Epithelial cell of umbilical artery (primary cell): ENCODE measurements around the gene AMDHD2. TPM values are rescaled to one million over a fixed set of nuclear protein-coding genes. Genes with fewer than 3 reads are reported as not detected.

Source experiments
- total RNA-seq: library from RNA; depleted of rRNA; stranded (reverse); fragments of >200 nt; gene quantifications from 2 replicates; pipeline ENCODE4 v1.2.3, GENCODE V29; 2014

Gene AMDHD2, protein sequence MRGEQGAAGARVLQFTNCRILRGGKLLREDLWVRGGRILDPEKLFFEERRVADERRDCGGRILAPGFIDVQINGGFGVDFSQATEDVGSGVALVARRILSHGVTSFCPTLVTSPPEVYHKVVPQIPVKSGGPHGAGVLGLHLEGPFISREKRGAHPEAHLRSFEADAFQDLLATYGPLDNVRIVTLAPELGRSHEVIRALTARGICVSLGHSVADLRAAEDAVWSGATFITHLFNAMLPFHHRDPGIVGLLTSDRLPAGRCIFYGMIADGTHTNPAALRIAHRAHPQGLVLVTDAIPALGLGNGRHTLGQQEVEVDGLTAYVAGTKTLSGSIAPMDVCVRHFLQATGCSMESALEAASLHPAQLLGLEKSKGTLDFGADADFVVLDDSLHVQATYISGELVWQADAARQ
- 27.6 and 36.2 TPM in 2 replicates for total RNA-seq

GRCh38 chr16:2520097-2520783 is at the start of gene AMDHD2:
Gene AMDHD2 (plus strand): TSS chr16:2520371. CDS start chr16:2520459, 88 bp downstream.

DNA sequence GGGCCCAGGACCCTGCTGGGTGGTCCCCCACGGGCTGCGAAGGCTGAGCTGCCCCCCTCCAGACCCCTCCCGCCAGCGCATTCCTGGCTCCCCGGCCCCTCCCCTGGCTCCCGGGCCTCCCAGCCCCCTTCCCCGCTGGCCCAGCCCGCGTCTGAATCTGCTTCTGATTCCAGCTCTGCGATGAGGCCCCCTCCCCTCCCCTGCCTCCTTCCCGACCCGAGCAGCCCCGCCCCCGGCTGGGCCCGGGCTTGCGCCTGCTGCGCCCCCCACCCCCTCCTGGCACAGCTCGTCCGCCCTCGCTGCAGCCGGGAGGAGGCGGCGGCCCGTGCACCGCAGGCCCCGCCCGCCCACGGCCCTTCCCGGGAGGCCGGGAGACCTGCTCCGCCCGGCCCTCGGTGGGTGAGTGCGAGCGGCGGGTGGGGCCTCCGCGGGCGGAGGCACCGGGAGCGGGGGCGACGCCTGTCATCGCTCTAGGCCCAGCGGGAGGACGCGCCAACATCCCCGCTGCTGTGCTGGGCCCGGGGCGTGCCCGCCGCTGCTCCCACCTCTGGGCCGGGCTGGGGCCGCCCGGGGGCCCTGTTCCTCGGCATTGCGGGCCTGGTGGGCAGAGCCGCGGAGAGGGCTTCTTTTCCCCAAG is 49.0 kb upstream of the AMDHD2 start, which contains the start of gene NTN3:
NTN3 (plus strand) TSS at position 282 of the 637 bp plus-strand sequence. CDS start 405 bp downstream, outside the sequence.

DNA sequence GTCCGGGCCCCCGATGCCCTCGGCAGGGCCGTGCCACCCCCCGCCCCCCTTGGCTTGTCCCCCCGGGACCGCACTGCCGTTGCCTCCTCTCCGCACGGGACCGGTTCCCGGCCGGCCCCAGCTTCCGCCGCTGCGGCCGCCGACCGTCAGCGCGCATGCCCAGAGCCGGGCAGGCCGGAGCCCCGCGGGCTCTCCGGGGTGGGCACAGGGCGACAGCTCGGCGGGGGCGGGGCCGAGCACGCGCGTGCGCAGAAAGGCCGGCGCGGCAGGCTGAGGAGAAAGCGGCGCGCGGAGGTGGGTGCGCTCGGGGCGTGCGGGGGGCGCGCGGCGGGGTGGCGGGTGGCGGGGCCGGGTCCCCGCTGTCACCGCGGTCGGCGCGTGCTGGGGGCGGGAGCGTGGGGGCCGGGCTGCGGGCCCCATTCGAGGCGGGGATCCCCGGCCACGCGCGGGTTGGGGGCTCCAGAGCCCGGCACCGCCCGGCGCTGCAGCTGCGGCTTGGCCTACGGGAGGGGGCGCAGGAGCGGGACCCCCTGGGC is 45.2 kb upstream of the AMDHD2 start, which contains the start of gene TBC1D24:
TBC1D24 (plus strand) TSS at position 251 of the 536 bp plus-strand sequence. CDS start 21,022 bp downstream, outside the sequence.

GRCh38 chr16:2513405-2514332 is 6.5 kb upstream of the AMDHD2 start, which contains the start of gene ATP6V0C:
Gene ATP6V0C (plus strand): TSS chr16:2513952. CDS start chr16:2514104, 152 bp downstream.

DNA sequence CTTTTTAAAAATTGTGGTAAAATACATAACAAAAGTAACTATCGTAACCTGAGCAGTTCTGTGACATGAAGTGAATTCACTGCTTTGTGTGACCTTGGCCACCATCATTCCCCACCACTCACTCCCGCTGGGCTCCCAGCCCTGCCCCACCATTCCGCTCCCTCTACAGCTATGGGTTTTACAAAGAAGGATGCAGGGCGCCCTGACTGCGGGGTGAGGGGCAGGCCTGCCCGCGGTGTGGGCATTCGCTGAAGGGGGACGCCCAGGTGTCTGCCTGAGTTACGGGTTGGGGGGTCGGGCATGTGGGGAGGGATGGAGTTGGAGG is 11.2 kb downstream of the AMDHD2 start, which contains the start of gene CEMP1:
CEMP1 (minus strand) TSS at position 38 of the 325 bp plus-strand sequence. CDS start 335 bp downstream, outside the sequence.

GRCh38 chr16:2537451-2538379 is 17.5 kb downstream of the AMDHD2 start, which contains the start of gene PDPK1:
Gene PDPK1 (plus strand): TSS chr16:2538021. CDS start chr16:2538113, 92 bp downstream.

Other genes starting within 250 kb of the AMDHD2 start
- 15.3 and 21.9 TPM in 2 replicates for gene ABCA3, start 179.6 kb upstream of the AMDHD2 start, total RNA-seq
- 35.1 and 45.4 TPM in 2 replicates for gene CCNF, start 90.9 kb upstream of the AMDHD2 start, total RNA-seq
- gene TEDC2, start 60.3 kb upstream of the AMDHD2 start, total RNA-seq = 7.4 and 9.1 TPM in 2 replicates
- not detected in 2 replicates for gene NTN3, start 49.1 kb upstream of the AMDHD2 start, total RNA-seq
- 9.7 and 10.6 TPM in 2 replicates for gene TBC1D24, start 45.2 kb upstream of the AMDHD2 start, total RNA-seq
- gene ATP6V0C, start 6.4 kb upstream of the AMDHD2 start, total RNA-seq = 4.3 and 4.5 TPM in 2 replicates
- gene CEMP1, start 11.0 kb downstream of the AMDHD2 start, total RNA-seq = not detected in 2 replicates
- gene PDPK1, start 17.6 kb downstream of the AMDHD2 start, total RNA-seq = 16.2 and 26.7 TPM in 2 replicates
- 19.9 and 27.9 TPM in 2 replicates for gene KCTD5, start 162.2 kb downstream of the AMDHD2 start, total RNA-seq
- gene PRSS27, start 199.9 kb downstream of the AMDHD2 start, total RNA-seq = 0.32 and 0.46 TPM in 2 replicates
- 31.9 and 36.7 TPM in 2 replicates for gene SRRM2, start 232.3 kb downstream of the AMDHD2 start, total RNA-seq